ENCODE data around the gene DTX4.

DTX4 gene

GRCh38 chr11:59206635-59207034, 34.7 kb downstream of the DTX4 start:
- H3K27ac Mint-ChIP-seq, result no peak overlapping the region
- DNase-seq (no peak), ATAC-seq (replicated peaks) (no peak)
- H3K4me3 Mint-ChIP-seq, result peak overlapping the region in 1 of 2 donors; percentile 7
- no peaks in the 10 kb centered on the region for H3K36me3 Mint-ChIP-seq (ENCODE audit: insufficient read depth)
- H3K4me1 Mint-ChIP-seq (ENCODE audit: low read depth in 2 of 2), result peaks cover 6 to 12% of the 10 kb centered on the region in 2 donors
- H3K27me3 Mint-ChIP-seq, result peaks cover 9 to 15% of the 10 kb centered on the region in 2 donors
- no peaks in the 10 kb centered on the region for H3K9me3 Mint-ChIP-seq

- ATAC-seq (replicated peaks), result peak; percentile 70
- H3K36me3 Mint-ChIP-seq (ENCODE audit: insufficient read depth), result no peaks in the 10 kb centered on the region
- peaks cover 21 to 23% of the 10 kb centered on the region in 2 donors for H3K27me3 Mint-ChIP-seq
- H3K9me3 Mint-ChIP-seq, result no peaks in the 10 kb centered on the region
- H3K4me3 Mint-ChIP-seq, result peak overlapping the region in 1 of 2 donors; percentile 50
- H3K4me1 Mint-ChIP-seq (ENCODE audit: low read depth in 2 of 2), result peaks cover 6 to 12% of the 10 kb centered on the region in 2 donors
- H3K27ac Mint-ChIP-seq, result peak overlapping the region; percentile 0 to 78
- peak; percentile 10 to 14 (median 10) for DNase-seq
Observed at GRCh38 chr11:59207988-59208451, 36.1 kb downstream of the DTX4 start.

GRCh38 chr11:59208956-59209355, 37.0 kb downstream of the DTX4 start:
- ATAC-seq (replicated peaks), result no peak
- DNase-seq, result no peak
- H3K27me3 Mint-ChIP-seq, result peaks cover 23 to 25% of the 10 kb centered on the region in 2 donors
- no peaks in the 10 kb centered on the region for H3K36me3 Mint-ChIP-seq (ENCODE audit: insufficient read depth)
- H3K9me3 Mint-ChIP-seq, result no peaks in the 10 kb centered on the region
- H3K27ac Mint-ChIP-seq, result no peak overlapping the region
- H3K4me1 Mint-ChIP-seq (ENCODE audit: low read depth in 2 of 2), result peaks cover 6 to 12% of the 10 kb centered on the region in 2 donors
- H3K4me3 Mint-ChIP-seq, result no peak overlapping the region

- DNase-seq, result no peak
- ATAC-seq (replicated peaks), result no peak
- Mint-ChIP-seq H3K27me3 (peaks cover 23 to 27% of the 10 kb centered on the region in 2 donors), H3K4me1 (ENCODE audit: low read depth in 2 of 2) (peaks cover 6 to 12% of the 10 kb centered on the region in 2 donors), H3K27ac (no peak overlapping the region), H3K36me3 (ENCODE audit: insufficient read depth) (no peaks in the 10 kb centered on the region), H3K4me3 (no peak overlapping the region), H3K9me3 (no peaks in the 10 kb centered on the region)
Observed at GRCh38 chr11:59212222-59212621, 40.3 kb downstream of the DTX4 start.

- Mint-ChIP-seq H3K4me1 (ENCODE audit: low read depth in 2 of 2) (peaks cover 2 to 5% of the 10 kb centered on the region in 2 donors), H3K27me3 (peaks cover 23 to 26% of the 10 kb centered on the region in 2 donors), H3K27ac (no peak within 1 kb of the TSS), H3K9me3 (no peaks in the 10 kb centered on the region), H3K4me3 (peak within 1 kb of the TSS in 1 of 2 donors; percentile 41), H3K36me3 (ENCODE audit: insufficient read depth) (no peaks in the 10 kb centered on the region)
- ATAC-seq (replicated peaks) (peak; percentile 32), DNase-seq (no peak)
Observed at GRCh38 chr11:59212744-59213631, 41.1 kb downstream of the DTX4 start, which contains the start of gene MPEG1. Gene MPEG1, minus strand, starts transcription at chr11:59212927. Its CDS starts 62 bp downstream, at chr11:59212865.

GRCh38 chr11:59214141-59214893, 42.4 kb downstream of the DTX4 start:
- Mint-ChIP-seq H3K4me3 (no peak overlapping the region), H3K27ac (no peak overlapping the region), H3K4me1 (ENCODE audit: low read depth in 2 of 2) (peaks cover 0 to 5% of the 10 kb centered on the region in 2 donors), H3K27me3 (peaks cover 23 to 26% of the 10 kb centered on the region in 2 donors), H3K36me3 (ENCODE audit: insufficient read depth) (no peaks in the 10 kb centered on the region), H3K9me3 (no peaks in the 10 kb centered on the region)
- no peak for ATAC-seq (replicated peaks)
- DNase-seq, result no peak

- peak overlapping the region in 1 of 2 donors; percentile 16 for H3K27ac Mint-ChIP-seq
- peaks cover 0 to 5% of the 10 kb centered on the region in 2 donors for H3K4me1 Mint-ChIP-seq (ENCODE audit: low read depth in 2 of 2)
- peak; percentile 62 for ATAC-seq (replicated peaks)
- no peak for DNase-seq
- H3K27me3 Mint-ChIP-seq, result peaks cover 6 to 21% of the 10 kb centered on the region in 2 donors
- H3K36me3 Mint-ChIP-seq (ENCODE audit: insufficient read depth), result no peaks in the 10 kb centered on the region
- H3K4me3 Mint-ChIP-seq, result no peak overlapping the region
- H3K9me3 Mint-ChIP-seq, result no peaks in the 10 kb centered on the region
Observed at GRCh38 chr11:59216641-59217564, 45.0 kb downstream of the DTX4 start.

GRCh38 chr11:59218319-59218718, 46.4 kb downstream of the DTX4 start:
- DNase-seq (no peak), ATAC-seq (replicated peaks) (no peak)
- Mint-ChIP-seq H3K36me3 (ENCODE audit: insufficient read depth) (no peaks in the 10 kb centered on the region), H3K27me3 (peaks cover 0 to 12% of the 10 kb centered on the region in 2 donors), H3K4me1 (ENCODE audit: low read depth in 2 of 2) (peaks cover 0 to 5% of the 10 kb centered on the region in 2 donors), H3K27ac (no peak overlapping the region), H3K9me3 (no peaks in the 10 kb centered on the region), H3K4me3 (no peak overlapping the region)

- Mint-ChIP-seq H3K4me3 (no peak overlapping the region), H3K4me1 (ENCODE audit: low read depth in 2 of 2) (peaks cover 0 to 5% of the 10 kb centered on the region in 2 donors), H3K27me3 (peaks cover 0 to 17% of the 10 kb centered on the region in 2 donors), H3K27ac (no peak overlapping the region), H3K36me3 (ENCODE audit: insufficient read depth) (no peaks in the 10 kb centered on the region), H3K9me3 (no peaks in the 10 kb centered on the region)
- DNase-seq (no peak), ATAC-seq (replicated peaks) (no peak)
Observed at GRCh38 chr11:59218893-59219292, 47.0 kb downstream of the DTX4 start.

GRCh38 chr11:59219836-59220235, 47.9 kb downstream of the DTX4 start:
- no peaks in the 10 kb centered on the region for H3K9me3 Mint-ChIP-seq
- ATAC-seq (replicated peaks), result no peak
- no peak overlapping the region for H3K27ac Mint-ChIP-seq
- H3K4me3 Mint-ChIP-seq, result no peak overlapping the region
- H3K27me3 Mint-ChIP-seq, result peaks cover 0 to 19% of the 10 kb centered on the region in 2 donors
- no peaks in the 10 kb centered on the region for H3K36me3 Mint-ChIP-seq (ENCODE audit: insufficient read depth)
- H3K4me1 Mint-ChIP-seq (ENCODE audit: low read depth in 2 of 2), result peaks cover 0 to 5% of the 10 kb centered on the region in 2 donors
- DNase-seq, result no peak

- Mint-ChIP-seq H3K27me3 (peaks cover 0 to 23% of the 10 kb centered on the region in 2 donors), H3K9me3 (no peaks in the 10 kb centered on the region), H3K4me3 (no peak overlapping the region), H3K36me3 (ENCODE audit: insufficient read depth) (no peaks in the 10 kb centered on the region), H3K4me1 (ENCODE audit: low read depth in 2 of 2) (peaks cover 0 to 5% of the 10 kb centered on the region in 2 donors), H3K27ac (no peak overlapping the region)
- no peak for DNase-seq
- ATAC-seq (replicated peaks), result no peak
Observed at GRCh38 chr11:59221441-59221840, 49.5 kb downstream of the DTX4 start.

GRCh38 chr11:59222464-59223060, 50.6 kb downstream of the DTX4 start:
- no peak overlapping the region for H3K27ac Mint-ChIP-seq
- peak; percentile 33 for ATAC-seq (replicated peaks)
- H3K4me1 Mint-ChIP-seq (ENCODE audit: low read depth in 2 of 2), result no peaks in the 10 kb centered on the region
- no peak overlapping the region for H3K4me3 Mint-ChIP-seq
- no peak for DNase-seq
- H3K27me3 Mint-ChIP-seq, result peaks cover 0 to 23% of the 10 kb centered on the region in 2 donors
- no peaks in the 10 kb centered on the region for H3K9me3 Mint-ChIP-seq
- H3K36me3 Mint-ChIP-seq (ENCODE audit: insufficient read depth), result no peaks in the 10 kb centered on the region

Measured in effector memory CD8-positive, alpha-beta T cell (primary cell).